ENCODE results near the gene PPM1H. TPM values are rescaled to one million over a fixed set of nuclear protein-coding genes. Genes with fewer than 3 reads are reported as not detected.

The PPM1H gene
- total and polyA plus RNA-seq, 2 of the 8 experiments (the other 6 are each of a cell fraction or from before 2014, with no cell fraction given) = 16.4 to 36.1 TPM

GRCh38 chr12:62886796-62887195 lies 48.2 kb downstream of the PPM1H start:
- Histone ChIP-seq H3K18ac (ENCODE audit: extremely low read depth, low read length) (no peak overlapping the region), H3K27me3 (replicated peaks in 1 of 4; ENCODE audit: control insufficient read depth in 3 of 4, extremely low read depth in 1 of 4, insufficient read depth in 3 of 4, low read length in 3 of 4) (no peaks in the 10 kb centered on the region), H3K4me2 (ENCODE audit: insufficient read depth in 1 of 2, low read depth in 2 of 2, low read length in 2 of 2) (no peak overlapping the region), H3K23me2 (ENCODE audit: low read depth, low read length) (no peaks in the 10 kb centered on the region), H3K9ac (replicated peaks in 1 of 4; ENCODE audit: extremely low read depth in 1 of 4, low read depth in 3 of 4, low read length in 3 of 4) (no peak overlapping the region), H3K14ac (ENCODE audit: insufficient read length) (no peak overlapping the region), H3K4me3 (ENCODE audit: extremely low read depth in 1 of 4, insufficient read depth in 2 of 4, low read depth in 3 of 4, low read length in 4 of 4) (no peak overlapping the region), H4K20me1 (replicated peaks in 1 of 2; ENCODE audit: control insufficient read depth in 1 of 2, insufficient read depth in 2 of 2, low read length in 2 of 2) (no peaks in the 10 kb centered on the region), H4K8ac (ENCODE audit: extremely low read depth, insufficient read depth, low read length) (no peak overlapping the region), H3K9me3 (ENCODE audit: insufficient read depth in 2 of 2, low read depth in 1 of 2, low read length in 1 of 2) (peaks cover 5% of the 10 kb centered on the region in 2 experiments; a peak in 2 of 4 replicates), H3K79me1 (ENCODE audit: low read depth, low read length) (no peaks in the 10 kb centered on the region; the same call in 1 of the 2 replicates), H3K27ac (ENCODE audit: low read depth, low read length) (no peak overlapping the region), H2BK20ac (ENCODE audit: low read length) (no peak overlapping the region), H3K79me2 (ENCODE audit: control insufficient read depth in 1 of 2, insufficient read depth in 2 of 2, low read length in 2 of 2) (peaks cover 0 to 34% of the 10 kb centered on the region in 2 experiments; a peak in 2 of 4 replicates), H3K23ac (ENCODE audit: insufficient read length) (no peak overlapping the region), H2BK12ac (ENCODE audit: low read depth, low read length) (no peak overlapping the region), H3K4ac (replicated peaks; ENCODE audit: insufficient read length, low read depth, low read length) (no peak overlapping the region), H2BK120ac (replicated peaks; ENCODE audit: low read depth, low read length) (no peak overlapping the region), H2AK5ac (ENCODE audit: low read depth, low read length) (no peak overlapping the region), H3K36me3 (ENCODE audit: control insufficient read depth in 2 of 4, insufficient read depth in 4 of 4, low read length in 3 of 4) (peaks cover 0 to 6% (median 0%) of the 10 kb centered on the region in 4 experiments; a peak in 1 of 8 replicates), H3K56ac (replicated peaks; ENCODE audit: insufficient read length, low read depth, low read length) (no peak overlapping the region), H2AFZ (ENCODE audit: low read length) (no peak overlapping the region), H3K4me1 (replicated peaks in 1 of 4; ENCODE audit: control insufficient read depth in 3 of 4, insufficient read depth in 4 of 4, low read length in 3 of 4) (no peaks in the 10 kb centered on the region), H2BK15ac (ENCODE audit: low read length) (no peak overlapping the region), H2BK5ac (ENCODE audit: low read depth, low read length) (no peak overlapping the region), H4K5ac (ENCODE audit: insufficient read length, low read depth, low read length) (no peak overlapping the region), H4K91ac (replicated peaks; ENCODE audit: insufficient read length, low read length) (no peak overlapping the region)
- POLR2A ChIA-PET (ENCODE audit: partially characterized antibody) = no interaction called here
- CTCF ChIA-PET (ENCODE audit: partially characterized antibody) = no interaction called here
- 92% methylated on average over 6 of the region's 6 CpGs; no CpG with 5 or more reads in 1 of the 2 experiments for WGBS, 2 experiments (ENCODE audit: extremely low coverage in 1 of 2, insufficient coverage in 1 of 2, insufficient read length in 1 of 2, insufficient replicate concordance in 2 of 2, low coverage in 1 of 2, low lambda C conversion rate in 2 of 2, missing lambda C conversion rate in 1 of 2)
- no peak for TF ChIP-seq SP4 (IDR thresholded peaks at IDR 0.05; ENCODE audit: low read length)
- no peak for TF ChIP-seq SIRT6 (IDR thresholded peaks at IDR 0.05; ENCODE audit: low read length)
- TF ChIP-seq SP2 (IDR thresholded peaks at IDR 0.05; ENCODE audit: low read length) = no peak
- no peak for TF ChIP-seq POLR2A (IDR thresholded peaks at IDR 0.05; ENCODE audit: control extremely low read depth in 1 of 2, low read depth in 2 of 2, low read length in 2 of 2)
- no peak for TF ChIP-seq NRF1 (IDR thresholded peaks at IDR 0.05; ENCODE audit: low read depth, low read length)
- no peak for TF ChIP-seq RBBP5 (IDR thresholded peaks at IDR 0.05; ENCODE audit: borderline replicate concordance, low read depth, low read length)
- no peak for TF ChIP-seq ZNF274 (IDR thresholded peaks at IDR 0.05; ENCODE audit: borderline replicate concordance, extremely low read depth, low read length)
- no peak for TF ChIP-seq CEBPB (IDR thresholded peaks at IDR 0.05; ENCODE audit: low read depth, low read length)
- TF ChIP-seq TBP (IDR thresholded peaks at IDR 0.05; ENCODE audit: low read depth, low read length) = no peak
- TF ChIP-seq RAD21 (IDR thresholded peaks at IDR 0.05 in 1 of 2, conservative IDR thresholded peaks at IDR 0.05 in 1 of 2; ENCODE audit: low read depth in 2 of 2, low read length in 2 of 2) = no peak
- no peak for TF ChIP-seq SRF (IDR thresholded peaks at IDR 0.05; ENCODE audit: low read depth, low read length)
- no peak for TF ChIP-seq MAFK (IDR thresholded peaks at IDR 0.05; ENCODE audit: low read depth, low read length)
- TF ChIP-seq HDAC6 (IDR thresholded peaks at IDR 0.05; ENCODE audit: low read depth, low read length) = no peak
- no peak for TF ChIP-seq POLR2AphosphoS5 (IDR thresholded peaks at IDR 0.05; ENCODE audit: low read depth, low read length)
- TF ChIP-seq YY1 (IDR thresholded peaks at IDR 0.05; ENCODE audit: low read depth, low read length) = no peak
- TF ChIP-seq RXRA (IDR thresholded peaks at IDR 0.05; ENCODE audit: insufficient read depth, low read depth, low read length) = no peak
- FAIRE-seq (no peak), DNase-seq (ENCODE audit: low read depth in 1 of 2, low spot score in 2 of 2) (no peak)
